HG02798 (cell line): ENCODE data around the gene MAL.

Experiments used
- ATAC-seq: cut with Tn5 transposase; IDR thresholded peaks from one replicate; pipeline ENCODE4 v1.9.1; 2021; ENCODE audit warnings: mild to moderate bottlenecking; ENCODE audit not compliant: unreplicated experiment, poor library complexity

Gene MAL

DNA sequence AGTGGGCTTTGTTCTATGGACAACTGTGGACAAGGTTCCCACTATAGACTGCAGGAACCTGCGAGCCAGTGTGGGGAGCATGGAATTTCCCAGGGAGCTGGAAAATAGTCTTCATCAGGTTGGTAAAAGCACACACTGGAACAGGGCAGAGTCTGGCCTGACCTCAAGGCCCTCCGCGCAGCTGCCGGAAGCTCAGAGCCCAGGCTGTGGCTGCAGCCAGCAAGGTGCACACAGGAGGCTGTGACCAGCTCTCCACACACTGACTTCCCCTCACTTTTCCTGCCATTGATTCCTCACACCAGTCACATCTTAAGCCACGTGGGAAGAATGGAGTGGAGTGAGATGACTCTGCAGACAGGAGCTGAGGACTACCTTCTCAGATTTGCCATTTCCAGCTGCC lies 19.1 kb downstream of the MAL start:
- no peak for ATAC-seq

DNA sequence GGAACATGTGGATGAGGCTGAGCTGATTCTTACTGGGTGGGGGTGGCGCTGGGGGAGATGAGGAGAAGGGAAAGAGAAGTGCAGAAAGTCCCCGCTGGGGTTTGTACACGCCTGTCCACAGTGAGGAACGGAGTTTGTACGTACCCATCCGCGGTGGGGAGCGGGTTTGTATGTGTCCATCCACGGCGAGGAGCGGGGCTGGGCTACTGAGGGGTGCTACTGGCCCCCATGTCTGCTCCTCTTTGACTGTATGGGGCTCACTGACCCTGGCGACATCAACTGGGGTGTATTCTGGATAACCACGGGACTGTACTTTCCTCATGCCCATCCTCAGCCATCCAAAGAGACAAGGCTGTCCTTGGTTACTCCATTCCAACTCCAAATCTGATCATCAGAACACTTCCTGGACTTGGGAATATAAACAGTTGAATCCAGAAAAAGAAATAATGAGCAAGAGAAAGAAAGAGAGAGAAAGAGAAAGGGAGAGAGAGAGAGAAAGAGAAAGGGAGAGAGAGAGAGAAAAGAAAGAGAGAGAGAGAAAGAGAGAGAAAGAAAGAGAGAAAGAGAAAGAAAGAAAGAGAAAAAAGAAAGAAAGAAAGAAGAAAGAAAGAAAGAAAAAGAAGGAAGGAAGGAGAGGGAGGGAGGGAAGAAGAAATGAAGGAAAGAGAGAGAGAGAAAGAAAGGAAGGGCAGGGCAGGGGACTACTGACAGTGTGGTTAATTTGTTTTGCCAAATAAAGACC lies 21.0 kb downstream of the MAL start:
- ATAC-seq, result no peak

DNA sequence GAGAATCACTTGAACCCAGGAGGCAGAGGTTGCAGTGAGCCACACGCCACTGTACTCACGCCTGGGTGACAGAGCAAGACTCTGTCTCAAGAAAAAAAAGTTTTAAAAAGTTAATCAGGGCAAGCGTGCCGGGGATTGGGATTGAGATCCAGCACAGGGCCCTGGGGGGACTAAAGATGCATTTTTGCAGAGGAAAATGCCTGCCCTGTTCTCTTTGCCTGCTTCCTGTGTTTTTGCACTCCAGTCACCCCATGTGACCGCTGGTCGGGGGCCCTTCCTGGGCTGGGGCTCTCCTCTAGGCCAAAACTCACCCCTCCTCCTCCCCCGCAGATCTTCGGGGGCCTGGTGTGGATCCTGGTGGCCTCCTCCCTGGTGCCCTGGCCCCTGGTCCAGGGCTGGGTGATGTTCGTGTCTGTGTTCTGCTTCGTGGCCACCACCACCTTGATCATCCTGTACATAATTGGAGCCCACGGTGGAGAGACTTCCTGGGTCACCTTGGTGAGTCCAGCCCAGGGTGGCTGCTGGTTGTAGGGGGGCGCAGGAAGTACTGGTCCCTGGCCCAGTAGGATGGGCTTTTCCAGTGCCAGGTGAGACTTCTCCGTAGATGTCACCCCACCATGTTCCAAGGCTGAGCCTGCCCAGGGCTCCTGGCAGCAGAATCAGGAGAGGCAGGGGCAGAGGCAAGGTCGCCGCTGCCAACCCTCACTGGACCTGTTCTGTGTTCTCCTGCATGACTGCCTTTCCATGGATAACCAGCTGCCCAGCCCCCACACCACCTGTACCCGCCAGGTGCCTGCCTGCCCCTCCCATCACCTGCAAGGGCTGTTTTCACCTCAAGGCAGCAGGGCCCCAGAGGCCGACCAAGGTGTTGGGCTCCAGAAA lies 22.4 kb downstream of the MAL start:
- no peak for ATAC-seq

DNA sequence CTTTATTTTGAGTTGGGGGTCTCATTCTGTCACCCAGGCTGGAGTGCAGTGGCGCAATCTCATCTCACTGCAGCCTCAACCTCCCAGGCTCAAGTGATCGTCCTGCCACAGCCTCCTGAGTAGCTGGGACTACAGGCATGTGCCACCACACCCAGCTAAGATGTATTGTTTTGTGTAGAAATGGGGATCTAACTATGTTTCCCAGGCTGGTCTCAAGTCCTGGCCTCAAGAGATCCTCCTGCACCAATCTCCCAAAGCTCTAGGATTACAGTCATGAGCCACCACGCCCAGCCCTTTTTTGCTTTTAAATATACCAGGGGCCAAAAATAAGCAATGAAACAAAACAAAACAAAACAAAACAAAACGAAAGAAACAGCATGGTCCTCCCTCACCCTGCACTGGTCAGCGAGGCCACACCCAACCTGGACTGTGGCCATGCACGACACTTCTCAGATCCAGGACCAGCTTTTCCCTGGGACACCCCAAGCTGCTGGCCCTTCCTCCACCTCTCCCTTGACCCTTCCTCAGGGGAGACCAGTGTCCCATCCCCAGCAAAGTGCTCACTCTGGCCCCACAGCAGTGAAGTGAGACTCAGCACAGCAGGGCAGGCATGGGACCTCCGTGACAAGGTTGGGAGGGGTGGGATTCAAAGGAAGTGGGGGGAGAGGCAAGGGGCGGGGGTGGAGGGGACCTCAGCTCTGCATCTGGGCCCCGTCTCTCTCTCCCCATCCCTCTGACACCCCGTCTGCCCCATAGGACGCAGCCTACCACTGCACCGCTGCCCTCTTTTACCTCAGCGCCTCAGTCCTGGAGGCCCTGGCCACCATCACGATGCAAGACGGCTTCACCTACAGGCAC lies 23.5 kb downstream of the MAL start:
- no peak for ATAC-seq

DNA sequence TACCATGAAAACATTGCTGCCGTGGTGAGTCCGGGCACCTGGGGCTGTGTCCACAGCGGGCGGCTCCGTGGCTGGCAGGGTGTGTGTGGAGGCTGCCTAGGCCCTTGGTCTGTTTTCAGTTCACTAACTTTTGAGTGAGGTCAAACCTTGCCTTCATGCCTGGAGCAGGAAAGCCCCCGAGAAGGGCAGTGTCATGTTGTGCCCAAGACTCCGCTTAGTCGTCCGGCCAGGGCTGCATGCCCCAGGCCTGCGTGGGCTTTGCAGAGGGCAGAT lies 24.1 kb downstream of the MAL start:
- ATAC-seq, result no peak

DNA sequence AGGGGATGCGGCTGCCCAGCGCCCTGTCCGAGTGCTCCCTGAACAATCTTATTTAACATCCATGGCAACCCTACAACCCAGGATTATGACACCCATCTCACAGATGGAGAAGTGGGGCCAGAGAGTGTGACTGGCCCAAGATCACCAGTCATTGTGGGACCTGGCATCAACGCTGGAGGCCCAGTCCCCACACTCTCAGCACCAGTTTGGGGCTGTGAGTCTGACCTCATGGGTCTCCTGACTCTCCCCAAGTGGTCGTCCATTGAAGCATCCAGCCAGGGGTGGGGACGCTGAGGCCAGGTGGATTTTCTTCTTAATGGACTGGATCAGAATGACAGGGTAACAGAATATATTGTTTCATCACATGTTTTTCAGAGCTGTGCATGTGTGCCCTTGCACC lies 24.5 kb downstream of the MAL start:
- no peak for ATAC-seq

DNA sequence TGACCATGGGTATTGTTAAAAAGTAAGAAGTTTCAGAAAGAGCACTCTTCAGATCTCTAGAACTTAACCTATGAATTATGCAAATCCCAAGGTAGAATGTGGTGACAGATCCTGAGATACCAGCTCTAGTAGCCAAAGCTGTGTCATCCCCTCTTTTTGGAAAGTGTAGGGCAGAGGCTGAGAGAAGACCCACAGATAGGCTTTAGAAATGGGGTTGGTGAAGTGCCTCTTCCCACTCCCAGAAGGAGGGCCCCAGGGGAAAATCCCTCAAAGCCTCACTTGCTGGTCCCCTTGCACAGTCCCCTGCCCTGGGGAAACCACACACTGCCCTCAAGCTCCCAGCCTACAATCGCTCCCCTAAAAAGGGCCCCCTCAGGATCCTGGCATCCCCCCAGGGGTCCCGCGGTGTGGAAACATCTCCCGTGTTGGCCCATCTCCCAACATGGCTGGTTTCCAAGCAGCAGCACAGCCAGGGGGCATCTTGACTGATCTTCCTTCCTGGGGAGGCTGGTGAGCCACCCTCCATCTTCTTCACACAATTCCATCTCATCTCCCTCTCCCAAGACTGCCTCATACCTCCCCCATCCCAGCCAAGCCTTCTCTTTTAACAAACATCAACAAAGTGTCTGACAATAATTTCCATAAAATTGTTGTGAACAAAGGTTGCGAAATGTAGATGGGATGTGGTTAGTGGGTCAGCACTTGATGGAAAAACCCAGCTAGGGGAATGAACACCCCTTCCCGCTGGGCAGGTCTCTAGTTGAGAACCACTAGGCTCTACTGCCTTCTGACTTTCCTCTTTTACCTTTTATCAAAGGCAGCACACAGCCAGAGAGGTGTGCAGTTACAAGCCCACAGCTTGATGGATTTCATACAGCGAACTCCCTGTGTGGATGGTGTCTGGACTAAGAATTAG lies 25.1 kb downstream of the MAL start:
- ATAC-seq, result peak; percentile 33

DNA sequence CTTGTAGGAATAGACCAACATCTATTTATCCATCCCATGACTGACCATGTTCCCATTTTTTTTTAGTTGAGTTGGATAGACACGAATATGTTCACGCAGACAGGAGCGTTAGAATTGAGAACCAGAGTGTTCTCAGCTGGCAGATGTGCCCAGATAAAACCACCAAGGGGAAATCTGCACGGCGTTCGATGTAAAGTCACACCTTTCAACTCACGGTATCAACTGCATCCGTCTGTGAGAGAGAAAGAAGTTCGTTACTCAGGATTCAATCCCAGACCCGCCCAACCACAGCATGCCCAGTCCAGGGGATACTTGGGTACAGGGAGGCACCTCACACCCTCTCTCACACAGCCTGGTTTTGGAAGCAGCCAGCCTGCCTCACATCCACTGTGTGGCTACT lies 26.1 kb downstream of the MAL start:
- ATAC-seq, result no peak

GRCh38 chr2:95052307-95052706 lies 26.8 kb downstream of the MAL start:
- no peak for ATAC-seq

- no peak for ATAC-seq
Observed at GRCh38 chr2:95052804-95053479, 27.4 kb downstream of the MAL start.

- no peak for ATAC-seq
Observed at GRCh38 chr2:95053543-95053942, 28.0 kb downstream of the MAL start.

DNA sequence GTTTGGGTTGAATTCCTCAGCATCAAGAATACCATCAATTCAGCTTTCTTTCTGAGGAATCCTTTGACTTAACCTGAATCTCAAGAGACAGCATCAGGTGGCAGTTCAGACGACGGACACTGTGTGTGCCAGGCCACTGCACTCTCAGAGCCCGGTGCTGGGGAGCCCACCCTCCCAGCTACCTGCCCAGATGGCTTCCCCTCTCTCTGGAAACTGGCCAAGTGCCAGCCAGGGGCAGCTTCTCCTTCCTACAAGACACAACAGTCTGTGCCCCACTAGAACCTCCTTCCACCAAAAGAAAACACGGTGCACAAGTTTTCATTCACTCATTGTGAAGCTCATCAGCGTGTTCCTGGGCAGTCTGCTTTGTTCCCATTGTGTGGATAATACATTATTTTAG lies 28.5 kb downstream of the MAL start:
- no peak for ATAC-seq

- no peak for ATAC-seq
Observed at GRCh38 chr2:95055262-95055661, 29.8 kb downstream of the MAL start.

GRCh38 chr2:95056044-95056443 lies 30.5 kb downstream of the MAL start:
- ATAC-seq, result no peak

GRCh38 chr2:95056461-95057459 lies 31.3 kb downstream of the MAL start:
- no peak for ATAC-seq

- ATAC-seq, result no peak
Observed at GRCh38 chr2:95057535-95058370, 32.2 kb downstream of the MAL start.

- no peak for ATAC-seq
Observed at GRCh38 chr2:95058466-95058988, 33.0 kb downstream of the MAL start.
